ENCODE measurements around the gene LEPROT.

- no peak for TF ChIP-seq CTCF (IDR thresholded peaks at IDR 0.05; ENCODE audit: low read length)
- no peak for TF ChIP-seq EZH2 (IDR thresholded peaks at IDR 0.05; ENCODE audit: borderline replicate concordance, low read length)
These were observed 28.0 kb upstream of the LEPROT start for GRCh38 chr1:65392497-65392896.
